ENCODE measurements around the gene ZFP36L1. TPM values are rescaled to one million over a fixed set of nuclear protein-coding genes. Genes with fewer than 3 reads are reported as not detected.

Gene ZFP36L1
- total and polyA plus RNA-seq, 9 of the 15 experiments (the other 6 are each of a cell fraction or from before 2014, with no cell fraction given) = 1.3 to 26.6 (median 3.7) TPM

DNA sequence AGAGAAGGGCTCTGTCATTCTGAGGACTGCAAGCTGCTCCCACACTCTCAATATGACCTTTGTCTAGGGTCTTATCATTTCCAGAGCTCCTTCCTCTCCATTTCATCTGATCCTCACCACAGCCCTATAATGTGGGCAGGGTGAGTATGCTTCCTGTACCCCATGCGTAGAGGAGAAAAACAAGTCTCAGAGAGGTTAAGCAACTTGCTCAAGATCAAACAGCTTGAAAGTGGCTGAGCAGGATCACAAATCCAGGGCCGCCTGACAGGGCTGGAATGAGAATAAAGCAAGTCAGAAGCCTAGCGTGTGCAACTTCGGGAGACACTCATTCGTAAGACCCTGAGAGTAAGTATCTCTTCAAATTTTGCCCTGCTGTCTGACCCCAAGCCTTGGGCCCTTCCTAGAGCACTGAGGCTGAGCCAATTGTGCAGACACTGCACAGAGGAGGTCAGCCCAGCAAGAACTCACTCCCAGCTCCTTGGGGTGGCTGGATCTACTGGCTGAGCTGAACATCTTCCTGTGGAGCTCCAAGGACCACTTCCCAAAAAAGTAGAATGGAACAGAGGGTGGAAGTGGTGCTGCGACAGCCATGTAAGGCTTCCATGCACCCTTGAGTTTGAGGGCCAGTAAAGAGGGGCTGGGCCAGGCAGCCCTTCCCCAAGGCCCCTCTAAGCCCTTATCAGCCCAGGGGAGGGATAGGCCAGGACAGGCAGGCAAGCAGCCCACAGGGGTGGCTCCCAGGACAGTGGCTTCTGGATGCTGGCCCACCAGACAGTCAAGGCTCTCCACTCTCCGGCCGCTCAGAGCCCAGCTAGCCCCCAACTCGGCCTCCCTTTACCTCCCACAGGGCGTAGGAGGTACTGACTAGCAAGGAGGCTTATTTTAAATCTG is 10.5 kb downstream of the ZFP36L1 start (continued):
- TF ChIP-seq TFAM (CRISPR knock-in tag; conservative IDR thresholded peaks at IDR 0.05) = no peak
- TF ChIP-seq ZNF589 (CRISPR knock-in tag; IDR thresholded peaks at IDR 0.05; ENCODE audit: low read depth) = no peak
- no peak for TF ChIP-seq ZNF740 (CRISPR knock-in tag; IDR thresholded peaks at IDR 0.05)
- no peak for TF ChIP-seq ZNF740 (tag; IDR thresholded peaks at IDR 0.05)
- no peak for TF ChIP-seq KLF16 (IDR thresholded peaks at IDR 0.05)
- no peak for TF ChIP-seq ZNF316 (IDR thresholded peaks at IDR 0.05)
- TF ChIP-seq ZBTB7A (IDR thresholded peaks at IDR 0.05; ENCODE audit: borderline replicate concordance, control insufficient read depth, low read depth, low read length) = peak; percentile 43; the same call in 1 of the 2 replicates
- TF ChIP-seq, protein P1, sequence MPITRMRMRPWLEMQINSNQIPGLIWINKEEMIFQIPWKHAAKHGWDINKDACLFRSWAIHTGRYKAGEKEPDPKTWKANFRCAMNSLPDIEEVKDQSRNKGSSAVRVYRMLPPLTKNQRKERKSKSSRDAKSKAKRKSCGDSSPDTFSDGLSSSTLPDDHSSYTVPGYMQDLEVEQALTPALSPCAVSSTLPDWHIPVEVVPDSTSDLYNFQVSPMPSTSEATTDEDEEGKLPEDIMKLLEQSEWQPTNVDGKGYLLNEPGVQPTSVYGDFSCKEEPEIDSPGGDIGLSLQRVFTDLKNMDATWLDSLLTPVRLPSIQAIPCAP (CRISPR knock-in tag; IDR thresholded peaks at IDR 0.05; ENCODE audit: borderline replicate concordance) = no peak
- TF ChIP-seq SMAD4 (CRISPR knock-in tag; conservative IDR thresholded peaks at IDR 0.05) = no peak
- TF ChIP-seq TCF15 (CRISPR knock-in tag; IDR thresholded peaks at IDR 0.05) = no peak
- no peak for TF ChIP-seq JUNB (CRISPR knock-in tag; conservative IDR thresholded peaks at IDR 0.05)
- TF ChIP-seq, protein P2, sequence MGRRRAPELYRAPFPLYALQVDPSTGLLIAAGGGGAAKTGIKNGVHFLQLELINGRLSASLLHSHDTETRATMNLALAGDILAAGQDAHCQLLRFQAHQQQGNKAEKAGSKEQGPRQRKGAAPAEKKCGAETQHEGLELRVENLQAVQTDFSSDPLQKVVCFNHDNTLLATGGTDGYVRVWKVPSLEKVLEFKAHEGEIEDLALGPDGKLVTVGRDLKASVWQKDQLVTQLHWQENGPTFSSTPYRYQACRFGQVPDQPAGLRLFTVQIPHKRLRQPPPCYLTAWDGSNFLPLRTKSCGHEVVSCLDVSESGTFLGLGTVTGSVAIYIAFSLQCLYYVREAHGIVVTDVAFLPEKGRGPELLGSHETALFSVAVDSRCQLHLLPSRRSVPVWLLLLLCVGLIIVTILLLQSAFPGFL (CRISPR knock-in tag; IDR thresholded peaks at IDR 0.05) = no peak
- no peak for TF ChIP-seq SMARCB1 (IDR thresholded peaks at IDR 0.05; ENCODE audit: insufficient read length, low read depth)
- TF ChIP-seq RFX5 (IDR thresholded peaks at IDR 0.05; ENCODE audit: low read depth, low read length) = no peak
- TF ChIP-seq CBFA2T3 (IDR thresholded peaks at IDR 0.05) = peak; percentile 24
- TF ChIP-seq TAF15 (IDR thresholded peaks at IDR 0.05; ENCODE audit: low read depth, low read length) = no peak
- TF ChIP-seq FOXJ3 (CRISPR knock-in tag; IDR thresholded peaks at IDR 0.05) = no peak
- no peak for TF ChIP-seq PTRF (tag; IDR thresholded peaks at IDR 0.05)
- TF ChIP-seq CEBPB (tag; IDR thresholded peaks at IDR 0.05) = no peak
- TF ChIP-seq FIP1L1 (IDR thresholded peaks at IDR 0.05; ENCODE audit: low read depth, low read length, poor library complexity, severe bottlenecking) = no peak
- TF ChIP-seq ETS2 (tag; IDR thresholded peaks at IDR 0.05; ENCODE audit: borderline replicate concordance, poor library complexity, severe bottlenecking) = no peak
- no peak for TF ChIP-seq STAG1 (CRISPR knock-in tag; IDR thresholded peaks at IDR 0.05; ENCODE audit: borderline replicate concordance)
